ENCODE measurements around the gene GAS1.

The GAS1 gene

DNA sequence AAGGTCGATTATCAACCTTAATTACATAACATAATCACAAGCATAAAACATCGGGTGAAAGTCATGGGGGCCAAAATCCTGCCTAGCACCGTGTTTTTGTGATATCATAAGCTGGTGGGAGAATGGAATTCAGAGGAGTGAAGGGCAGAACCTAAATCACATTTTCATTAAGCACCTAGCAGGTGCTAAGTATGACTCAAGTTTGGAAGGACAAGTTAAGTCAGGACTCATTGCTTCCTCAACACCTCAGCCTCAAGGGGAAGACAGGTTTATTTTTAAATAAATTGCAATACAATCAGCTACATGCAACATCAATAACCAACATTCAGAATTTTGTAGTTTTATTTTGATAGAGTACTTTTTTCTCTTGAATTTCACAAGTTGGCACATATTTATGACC, 33.5 kb upstream of the GAS1 start:
- no peak for DNase-seq
- no peaks in the 10 kb centered on the region for H3K9me3 ChIP-seq (replicated peaks; ENCODE audit: insufficient read depth, low read length)
- no peaks in the 10 kb centered on the region for H3K79me2 ChIP-seq (ENCODE audit: low read length)
- H3K4me3 ChIP-seq (ENCODE audit: low read length), result no peak overlapping the region
- H3K4me2 ChIP-seq (ENCODE audit: low read depth, low read length), result no peak overlapping the region
- H4K20me1 ChIP-seq (ENCODE audit: insufficient read depth, low read length), result no peaks in the 10 kb centered on the region
- H2AFZ ChIP-seq (ENCODE audit: low read length), result no peak overlapping the region
- H3K27me3 ChIP-seq (replicated peaks; ENCODE audit: insufficient read depth, low read length), result no peaks in the 10 kb centered on the region
- H3K9me2 ChIP-seq (replicated peaks; ENCODE audit: insufficient read depth, low read length), result no peaks in the 10 kb centered on the region
- no peak overlapping the region for H3K9ac ChIP-seq (ENCODE audit: low read length)
- no peaks in the 10 kb centered on the region for H3K36me3 ChIP-seq (replicated peaks; ENCODE audit: insufficient read depth, low read length)
- H3F3A ChIP-seq (ENCODE audit: insufficient read depth, low read length), result no peaks in the 10 kb centered on the region
- no peak overlapping the region for H3K27ac ChIP-seq (ENCODE audit: low read length)
- H3K4me1 ChIP-seq (ENCODE audit: low read length), result no peaks in the 10 kb centered on the region
- no peak for TF ChIP-seq EZH2 (optimal IDR thresholded peaks at IDR 0.05; ENCODE audit: low read depth, low read length)
- TF ChIP-seq CTCF (IDR thresholded peaks at IDR 0.05; ENCODE audit: low read length), result no peak
- no peak for TF ChIP-seq EZH2phosphoT487 (IDR thresholded peaks at IDR 0.05; ENCODE audit: low read length)

DNA sequence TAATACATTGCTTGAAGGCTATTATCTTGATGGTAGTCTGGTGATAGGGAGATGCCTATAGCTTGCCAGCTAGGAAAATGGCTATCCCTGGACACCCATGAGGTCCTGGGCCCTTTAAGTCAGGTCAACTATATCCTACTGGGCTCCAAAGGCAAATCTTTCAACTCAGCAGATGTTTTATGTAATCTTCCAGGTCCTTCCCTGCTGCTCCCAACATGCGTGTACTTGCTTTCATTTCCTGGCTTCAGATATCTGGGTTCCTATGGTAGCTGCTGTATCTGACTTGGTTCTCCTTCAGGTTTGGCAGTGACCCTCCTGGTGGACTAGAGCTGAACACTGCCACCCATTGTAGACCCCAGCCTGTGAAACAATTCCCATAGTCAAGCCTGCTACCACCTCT, 32.4 kb upstream of the GAS1 start:
- Histone ChIP-seq H3K36me3 (replicated peaks; ENCODE audit: insufficient read depth, low read length) (no peaks in the 10 kb centered on the region), H3K27ac (ENCODE audit: low read length) (no peak overlapping the region), H3K4me1 (ENCODE audit: low read length) (no peaks in the 10 kb centered on the region), H2AFZ (ENCODE audit: low read length) (no peak overlapping the region), H3K27me3 (replicated peaks; ENCODE audit: insufficient read depth, low read length) (no peaks in the 10 kb centered on the region), H3K4me2 (ENCODE audit: low read depth, low read length) (no peak overlapping the region), H3K9me3 (replicated peaks; ENCODE audit: insufficient read depth, low read length) (no peaks in the 10 kb centered on the region), H3K4me3 (ENCODE audit: low read length) (no peak overlapping the region), H3K9ac (ENCODE audit: low read length) (no peak overlapping the region), H3K79me2 (ENCODE audit: low read length) (no peaks in the 10 kb centered on the region), H4K20me1 (ENCODE audit: insufficient read depth, low read length) (no peaks in the 10 kb centered on the region), H3K9me2 (replicated peaks; ENCODE audit: insufficient read depth, low read length) (no peaks in the 10 kb centered on the region), H3F3A (ENCODE audit: insufficient read depth, low read length) (no peaks in the 10 kb centered on the region)
- TF ChIP-seq EZH2 (optimal IDR thresholded peaks at IDR 0.05; ENCODE audit: low read depth, low read length) (no peak), CTCF (IDR thresholded peaks at IDR 0.05; ENCODE audit: low read length) (no peak)
- no peak for DNase-seq

DNA sequence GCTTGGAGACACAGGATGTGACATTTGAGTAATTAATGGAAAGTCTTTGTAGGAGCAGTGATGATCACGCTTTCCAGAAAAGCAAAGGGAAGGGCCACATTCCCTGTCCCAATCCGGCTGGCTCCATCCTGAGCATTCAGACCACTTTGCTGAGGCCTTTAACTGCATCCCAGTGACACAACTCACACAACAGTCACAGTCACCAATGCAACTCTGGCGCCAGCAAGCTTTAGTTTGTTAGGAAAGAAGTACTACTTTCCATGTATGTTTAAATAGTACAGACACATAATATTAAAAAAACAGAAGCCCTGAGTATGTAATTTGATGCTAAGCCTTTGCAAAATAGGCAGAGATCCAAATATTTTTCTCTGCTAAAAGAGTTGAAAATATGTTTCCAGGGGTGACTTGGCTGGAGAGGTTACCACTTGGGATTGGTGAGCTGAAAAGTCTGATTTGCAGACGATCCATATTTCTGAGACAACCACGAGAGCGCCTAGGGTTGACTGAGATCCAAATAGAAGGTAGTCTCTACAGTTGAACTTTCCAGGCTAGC, 31.7 kb upstream of the GAS1 start:
- no peaks in the 10 kb centered on the region for H4K20me1 ChIP-seq (ENCODE audit: insufficient read depth, low read length)

More for the DNA sequence above, 31.7 kb upstream of the GAS1 start:
- Histone ChIP-seq H3K4me2 (ENCODE audit: low read depth, low read length) (no peak overlapping the region), H3K9me2 (replicated peaks; ENCODE audit: insufficient read depth, low read length) (no peaks in the 10 kb centered on the region), H3K9me3 (replicated peaks; ENCODE audit: insufficient read depth, low read length) (no peaks in the 10 kb centered on the region), H3K9ac (ENCODE audit: low read length) (no peak overlapping the region), H3F3A (ENCODE audit: insufficient read depth, low read length) (no peaks in the 10 kb centered on the region), H3K36me3 (replicated peaks; ENCODE audit: insufficient read depth, low read length) (no peaks in the 10 kb centered on the region), H3K27me3 (replicated peaks; ENCODE audit: insufficient read depth, low read length) (no peaks in the 10 kb centered on the region), H2AFZ (ENCODE audit: low read length) (no peak overlapping the region), H3K4me3 (ENCODE audit: low read length) (no peak overlapping the region), H3K27ac (ENCODE audit: low read length) (no peak overlapping the region), H3K4me1 (ENCODE audit: low read length) (no peaks in the 10 kb centered on the region), H3K79me2 (ENCODE audit: low read length) (no peaks in the 10 kb centered on the region)
- TF ChIP-seq EZH2 (optimal IDR thresholded peaks at IDR 0.05; ENCODE audit: low read depth, low read length), result no peak
- no peak for TF ChIP-seq CTCF (IDR thresholded peaks at IDR 0.05; ENCODE audit: low read length)
- no peak for TF ChIP-seq EZH2phosphoT487 (IDR thresholded peaks at IDR 0.05; ENCODE audit: low read length)
- no peak for DNase-seq

All from MM.1S (cell line).